ENCODE data around the gene GPR78.

The GPR78 gene

GRCh38 chr4:8600266-8600665 lies 20.1 kb downstream of the GPR78 start:
- no peak for DNase-seq (ENCODE audit: low spot score)

GRCh38 chr4:8600686-8601085 lies 20.5 kb downstream of the GPR78 start:
- DNase-seq (ENCODE audit: low spot score), result no peak

- DNase-seq (ENCODE audit: low spot score), result no peak
Observed at GRCh38 chr4:8601086-8601485, 20.9 kb downstream of the GPR78 start.

DNA sequence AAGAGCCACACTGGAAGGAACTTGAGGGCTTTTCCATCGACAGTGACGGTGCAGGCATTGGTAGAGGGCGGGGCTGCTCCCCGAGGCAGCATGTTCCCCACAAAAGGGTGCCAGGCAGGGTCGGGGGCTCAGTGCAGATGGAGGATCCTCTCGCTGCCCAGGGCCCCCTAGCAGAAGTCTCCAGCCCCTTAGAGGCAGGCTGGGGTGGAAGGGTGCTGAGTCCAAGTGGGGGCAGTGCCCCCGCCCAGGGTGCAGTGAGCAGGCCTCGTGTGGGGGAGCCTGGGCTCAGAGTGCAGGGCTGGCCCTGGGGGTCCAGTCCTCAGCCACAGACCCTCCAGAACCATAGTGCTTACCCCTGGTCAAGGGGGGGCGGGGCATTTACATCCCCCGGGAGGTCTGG lies 21.4 kb downstream of the GPR78 start:
- DNase-seq (ENCODE audit: low spot score), result no peak

DNA sequence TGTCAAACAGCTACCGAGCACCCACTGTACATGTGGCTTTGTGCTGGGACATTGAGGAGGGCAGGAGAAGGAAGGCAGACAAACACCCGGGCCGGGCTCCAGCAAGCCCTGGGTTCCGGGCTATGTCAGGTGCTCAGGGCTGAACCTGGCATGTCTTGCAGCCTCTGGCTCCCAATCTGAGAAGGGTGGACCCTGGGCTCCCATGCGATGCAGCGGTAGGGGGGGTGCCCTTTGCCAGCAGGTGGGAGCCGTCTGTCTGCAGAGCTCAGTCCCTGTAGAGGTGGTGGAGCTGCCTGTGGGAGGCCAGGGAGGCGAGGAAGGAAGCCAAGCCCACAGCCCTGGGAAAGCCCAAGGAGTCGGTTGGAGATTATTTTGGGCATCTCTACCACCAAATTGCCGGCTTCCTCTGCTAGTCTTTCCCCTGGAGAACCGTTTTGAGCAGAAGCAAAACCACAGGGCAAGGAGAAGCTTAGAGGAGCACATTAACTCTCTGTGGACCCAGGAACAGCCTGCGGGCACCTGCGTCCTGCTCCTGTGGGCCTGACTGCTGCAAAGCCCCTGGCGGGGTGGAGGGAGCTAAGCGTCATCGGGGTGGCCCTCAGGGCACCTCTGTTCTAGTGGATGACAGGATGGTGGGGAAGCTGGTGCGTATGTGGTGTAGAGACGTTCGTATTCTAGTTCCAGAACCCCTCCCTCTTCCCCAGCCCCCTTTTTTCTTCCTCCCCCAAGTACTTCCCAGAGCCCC lies 22.7 kb downstream of the GPR78 start:
- DNase-seq (ENCODE audit: low spot score), result no peak

DNA sequence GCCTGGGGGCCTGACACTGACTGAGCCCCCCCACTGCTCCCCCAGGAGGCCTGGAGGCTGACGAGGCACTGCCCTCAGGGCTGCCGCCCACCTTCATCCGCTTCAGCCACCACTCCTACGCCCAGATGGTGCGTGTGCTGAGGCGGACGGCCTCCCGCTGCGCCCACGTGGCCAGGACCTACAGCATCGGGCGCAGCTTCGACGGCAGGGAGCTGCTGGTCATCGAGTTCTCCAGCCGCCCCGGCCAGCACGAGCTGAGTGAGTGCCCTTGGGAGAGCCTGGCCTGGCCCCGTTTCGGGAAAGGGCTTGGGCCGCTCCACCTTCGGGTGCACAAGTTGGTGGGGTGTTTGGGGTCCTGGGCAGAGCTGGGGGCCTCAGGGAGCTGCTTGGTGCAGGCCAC lies 23.7 kb downstream of the GPR78 start:
- DNase-seq (ENCODE audit: low spot score), result no peak

- DNase-seq (ENCODE audit: low spot score), result no peak
Observed at GRCh38 chr4:8605289-8605688, 25.1 kb downstream of the GPR78 start.

DNA sequence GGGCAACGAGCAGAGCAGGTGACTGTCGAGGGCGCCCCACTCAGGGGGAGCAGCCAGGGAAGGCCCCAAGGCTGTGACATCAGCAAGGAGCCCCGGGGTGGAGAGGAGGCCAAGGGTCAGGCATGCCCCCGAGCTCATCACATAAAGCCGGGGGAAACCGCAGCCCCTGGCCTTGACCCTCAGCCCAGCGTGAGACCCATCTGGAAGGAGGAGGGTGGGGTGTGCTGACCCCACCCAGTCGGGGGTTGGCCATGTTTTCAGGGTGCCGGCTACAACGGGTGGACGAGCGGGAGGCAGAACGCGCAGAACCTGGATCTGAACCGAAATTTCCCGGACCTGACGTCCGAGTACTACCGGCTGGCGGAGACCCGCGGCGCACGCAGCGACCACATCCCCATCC lies 26.3 kb downstream of the GPR78 start:
- no peak for DNase-seq (ENCODE audit: low spot score)

GRCh38 chr4:8606966-8607365 lies 26.8 kb downstream of the GPR78 start:
- no peak for DNase-seq (ENCODE audit: low spot score)

DNA sequence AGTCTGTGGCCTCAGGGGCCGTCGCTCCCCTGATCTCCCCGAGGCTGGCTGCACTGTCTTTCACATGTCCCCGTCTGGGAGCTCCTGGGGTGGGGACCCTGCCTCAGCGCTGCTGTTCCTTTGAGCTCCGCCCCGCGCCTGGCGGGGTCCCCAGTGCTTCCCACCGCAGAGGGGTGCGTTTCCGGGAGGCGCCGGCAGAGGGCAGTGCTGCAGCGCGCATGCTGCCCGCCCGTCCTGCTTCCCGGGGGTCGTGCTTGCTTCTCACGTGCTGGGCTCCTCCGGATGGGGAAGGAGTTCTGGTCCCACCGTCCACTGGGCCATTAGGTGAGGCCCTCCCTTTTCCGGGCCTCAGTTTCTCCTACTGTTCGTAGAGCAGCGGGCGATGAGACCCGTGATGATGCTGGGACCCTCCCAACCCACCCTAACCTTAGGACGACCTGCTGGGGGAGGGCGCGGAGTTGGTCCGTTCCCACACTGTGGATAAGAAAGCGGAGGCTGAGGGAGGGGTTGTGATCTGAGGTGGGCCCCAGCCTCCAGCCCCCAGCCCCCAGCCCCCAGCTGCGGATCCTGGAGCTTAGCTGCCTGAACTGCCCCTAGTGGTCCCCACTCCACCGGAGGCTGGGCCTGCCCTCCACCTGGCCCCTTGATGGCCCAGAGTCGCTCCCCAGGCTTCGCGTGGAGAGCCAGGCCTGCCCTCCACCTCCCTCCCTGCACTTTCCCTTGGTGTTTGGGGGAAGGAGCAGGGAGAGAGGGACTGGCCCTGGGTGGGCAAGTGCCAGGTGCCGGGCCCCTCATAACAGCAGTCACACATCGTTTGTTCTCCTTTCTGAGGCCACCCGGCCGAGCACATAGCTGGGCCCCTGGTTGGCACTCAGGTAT lies 27.6 kb downstream of the GPR78 start:
- DNase-seq (ENCODE audit: low spot score), result peak; percentile 23

- DNase-seq (ENCODE audit: low spot score), result no peak
Observed at GRCh38 chr4:8608714-8609391, 28.7 kb downstream of the GPR78 start.

DNA sequence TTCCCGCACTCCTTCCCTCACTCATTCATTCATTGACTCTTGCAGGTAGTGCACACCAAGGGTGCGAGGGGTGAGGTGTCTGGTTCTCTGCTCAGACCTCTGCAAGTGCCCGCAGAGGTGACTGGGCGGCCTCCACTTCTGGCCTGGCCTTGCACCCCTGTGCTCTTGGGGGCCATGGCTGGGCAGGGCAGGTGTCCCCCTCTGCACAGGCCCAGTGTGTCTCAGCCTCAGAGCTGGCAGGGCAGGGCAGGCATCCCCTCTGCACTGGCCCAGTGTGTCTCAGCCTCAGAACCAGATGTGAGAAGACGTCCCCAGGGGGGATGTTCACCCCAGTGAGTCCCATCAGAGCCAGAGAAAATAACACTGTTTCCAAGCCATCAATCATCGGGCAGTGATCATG lies 29.2 kb downstream of the GPR78 start:
- no peak for DNase-seq (ENCODE audit: low spot score)

- no peak for DNase-seq (ENCODE audit: low spot score)
Observed at GRCh38 chr4:8609824-8610350, 29.7 kb downstream of the GPR78 start.

GRCh38 chr4:8610858-8611616 lies 30.8 kb downstream of the GPR78 start:
- DNase-seq (ENCODE audit: low spot score), result no peak

DNA sequence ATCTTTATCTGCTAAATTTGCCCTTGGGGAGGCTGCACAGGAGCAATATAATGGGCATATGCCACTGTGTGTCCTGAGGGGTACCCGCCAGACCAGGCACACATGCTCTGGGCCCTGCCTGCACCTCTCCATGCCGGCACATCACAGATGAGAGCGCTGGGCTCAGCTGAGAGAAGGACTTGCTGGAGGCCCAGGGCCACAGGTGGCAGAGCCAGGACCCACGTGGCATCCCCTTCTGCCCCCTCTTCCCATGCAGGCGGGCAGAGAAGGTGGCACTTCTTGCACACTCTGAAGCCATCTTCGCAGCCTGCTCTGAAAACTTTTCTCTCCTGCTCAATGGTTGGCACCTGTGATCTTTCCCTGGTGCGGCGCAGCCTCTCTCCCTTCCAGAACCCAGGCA lies 32.5 kb downstream of the GPR78 start:
- no peak for DNase-seq (ENCODE audit: low spot score)

DNA sequence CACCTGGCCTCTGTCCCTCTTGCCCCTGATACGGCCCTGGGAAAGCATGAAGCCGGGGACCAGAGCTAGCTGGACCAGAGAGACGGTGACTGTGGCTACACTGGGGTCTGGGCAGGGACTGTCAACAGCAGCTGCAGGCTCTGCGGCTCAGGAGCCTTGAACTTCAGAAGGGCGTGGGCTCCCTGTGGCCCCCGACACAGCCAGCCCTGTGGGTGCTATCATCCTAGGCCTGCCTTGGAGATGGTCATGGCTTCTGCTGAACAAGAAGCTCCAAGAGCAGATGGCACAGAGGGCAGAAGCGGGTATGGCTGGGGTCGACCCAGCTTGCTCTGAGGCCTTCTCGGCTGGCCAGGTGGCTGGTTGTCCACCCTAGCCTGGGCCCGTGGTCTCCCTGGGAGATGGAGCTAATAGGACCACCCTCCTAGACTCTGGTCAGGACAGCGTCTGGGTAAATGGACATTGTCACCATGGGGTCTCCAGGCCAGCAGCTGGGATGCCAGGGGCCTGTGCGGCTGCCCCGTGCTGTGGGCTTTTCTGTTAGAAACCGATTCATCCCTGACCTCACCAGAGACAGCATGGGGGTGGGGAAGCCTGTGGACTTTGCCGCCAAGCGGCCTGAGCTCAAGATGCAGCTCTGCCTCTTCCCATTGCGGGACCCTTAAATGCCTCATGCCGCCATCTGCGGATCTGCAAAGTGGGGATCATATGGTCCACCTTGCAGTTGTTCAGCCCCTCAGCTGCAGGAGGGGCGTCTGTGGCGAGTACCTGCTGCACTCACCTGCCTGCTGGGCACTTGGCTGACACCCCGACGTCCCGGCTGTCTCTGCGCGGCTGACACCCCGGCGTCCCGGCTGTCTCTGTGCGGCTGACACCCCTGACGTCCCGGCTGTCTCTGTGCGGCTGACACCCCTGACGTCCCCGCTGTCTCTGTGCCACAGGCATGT lies 33.5 kb downstream of the GPR78 start:
- no peak for DNase-seq (ENCODE audit: low spot score)

DNA sequence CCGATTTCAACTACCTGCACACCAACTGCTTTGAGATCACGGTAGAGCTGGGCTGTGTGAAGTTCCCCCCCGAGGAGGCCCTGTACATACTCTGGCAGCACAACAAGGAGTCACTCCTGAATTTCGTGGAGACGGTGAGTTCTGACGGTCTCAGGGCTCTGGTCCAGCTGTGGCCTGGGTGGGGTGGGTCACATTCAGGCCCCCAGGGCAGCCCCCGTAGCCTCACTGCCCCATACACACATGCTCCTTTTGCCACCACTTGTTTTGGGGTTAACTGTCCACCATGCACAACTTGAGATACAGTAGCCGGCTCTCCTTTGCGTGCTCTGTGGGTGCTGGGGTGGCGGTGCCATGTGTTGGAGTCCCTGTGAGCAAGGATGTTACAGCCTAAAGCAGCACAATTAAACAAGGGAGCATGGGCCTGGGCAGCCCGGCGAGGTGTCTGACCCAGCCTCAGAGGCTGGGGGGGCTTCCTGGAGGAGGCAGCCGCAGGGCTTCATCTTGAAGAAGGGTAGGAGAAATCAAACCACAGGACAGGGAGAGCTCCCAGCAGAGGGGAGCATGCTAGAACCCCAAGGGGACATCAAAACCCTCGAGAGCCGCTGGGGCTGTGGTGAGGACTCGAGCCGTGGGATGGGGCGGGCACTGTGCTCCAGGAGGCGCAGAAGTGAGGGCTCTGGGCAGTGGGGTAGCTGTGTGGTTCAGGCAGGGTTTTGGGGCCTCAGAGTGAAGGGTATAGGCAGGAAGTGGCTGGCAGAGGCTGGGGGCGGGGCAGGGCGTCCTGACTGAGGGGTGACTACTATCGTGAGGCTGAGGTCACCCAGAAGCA lies 34.4 kb downstream of the GPR78 start:
- DNase-seq (ENCODE audit: low spot score), result no peak

GRCh38 chr4:8615366-8615765 lies 35.2 kb downstream of the GPR78 start:
- no peak for DNase-seq (ENCODE audit: low spot score)

- DNase-seq (ENCODE audit: low spot score), result no peak
Observed at GRCh38 chr4:8615921-8616787, 36.0 kb downstream of the GPR78 start.
